ENCODE data around the gene POU4F1.

The POU4F1 gene

GRCh38 chr13:78606471-78607408, 3.4 kb upstream of the POU4F1 start:
- DNase-seq (ENCODE audit: low read depth) = no peak

GRCh38 chr13:78604782-78605611, 1.6 kb upstream of the POU4F1 start:
- no peak for DNase-seq (ENCODE audit: low read depth)

DNA sequence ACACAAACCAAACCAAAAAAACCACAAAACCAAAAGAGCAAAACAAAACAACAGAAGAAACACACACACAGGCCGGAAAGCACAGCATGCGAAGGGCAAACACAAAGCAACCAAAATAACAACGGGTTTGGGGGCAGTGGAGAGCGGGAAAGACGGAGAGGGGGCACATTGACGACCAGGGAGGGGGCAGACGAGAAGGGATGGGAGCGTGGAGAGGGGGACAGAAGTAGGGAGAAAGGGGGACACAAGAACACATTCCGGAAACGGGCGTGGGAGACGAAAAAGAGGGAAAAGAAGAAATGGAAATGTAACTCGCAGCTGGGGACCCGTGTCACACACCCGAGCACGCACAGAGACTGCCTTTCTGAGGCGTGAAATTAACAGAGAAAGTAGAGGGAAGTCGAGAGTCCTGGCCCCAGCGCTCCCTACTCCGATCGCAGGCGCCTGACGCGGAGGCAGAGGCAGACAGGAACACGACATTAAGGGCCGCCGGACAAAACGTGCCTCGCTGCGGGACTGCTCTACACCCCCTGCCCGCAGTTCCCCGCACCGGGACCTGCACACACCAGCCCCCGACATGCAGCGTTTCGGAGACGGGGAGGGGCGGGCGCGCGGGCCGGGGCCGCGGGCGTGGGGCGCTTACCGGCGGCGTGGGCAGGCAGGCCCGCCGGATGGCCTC, 652 bp downstream of the POU4F1 start:
- DNase-seq (ENCODE audit: low read depth) = no peak

- no peak for DNase-seq (ENCODE audit: low read depth)
Measured at GRCh38 chr13:78601874-78602560, 1.3 kb downstream of the POU4F1 start.

- DNase-seq (ENCODE audit: low read depth) = no peak
Measured at GRCh38 chr13:78601124-78601873, 2.1 kb downstream of the POU4F1 start.

- no peak for DNase-seq (ENCODE audit: low read depth)
Measured at GRCh38 chr13:78600280-78600883, 3.0 kb downstream of the POU4F1 start.

DNA sequence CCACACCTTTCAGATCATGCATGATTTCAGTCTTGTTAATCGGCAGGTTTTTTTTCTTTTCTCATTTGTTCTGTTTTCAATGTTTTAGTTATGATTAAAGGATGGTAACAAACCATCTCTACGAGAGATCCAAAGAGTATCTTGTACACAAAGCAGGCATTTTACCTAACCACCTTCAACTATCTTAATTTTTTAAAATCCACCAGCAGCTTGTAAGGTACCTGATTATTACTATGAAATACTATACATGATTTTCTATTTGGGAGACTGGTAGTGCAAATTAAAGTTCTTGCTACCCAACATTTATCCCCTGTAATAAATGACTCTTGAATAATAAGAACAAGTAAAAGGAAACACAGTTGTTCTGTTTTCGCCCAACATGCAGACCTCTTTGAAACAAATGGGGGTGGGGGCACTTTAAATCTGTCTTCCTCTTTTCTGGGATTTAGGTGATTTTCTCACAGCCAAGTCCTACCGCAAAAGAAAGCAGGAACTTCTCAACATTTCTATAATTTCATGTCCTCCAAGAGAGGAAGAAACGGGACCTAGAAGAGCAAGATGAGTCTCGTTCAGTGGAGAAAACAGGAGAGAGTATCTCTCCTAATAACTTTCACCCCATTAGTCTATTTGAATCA, 3.6 kb downstream of the POU4F1 start:
- DNase-seq (ENCODE audit: low read depth) = no peak

DNA sequence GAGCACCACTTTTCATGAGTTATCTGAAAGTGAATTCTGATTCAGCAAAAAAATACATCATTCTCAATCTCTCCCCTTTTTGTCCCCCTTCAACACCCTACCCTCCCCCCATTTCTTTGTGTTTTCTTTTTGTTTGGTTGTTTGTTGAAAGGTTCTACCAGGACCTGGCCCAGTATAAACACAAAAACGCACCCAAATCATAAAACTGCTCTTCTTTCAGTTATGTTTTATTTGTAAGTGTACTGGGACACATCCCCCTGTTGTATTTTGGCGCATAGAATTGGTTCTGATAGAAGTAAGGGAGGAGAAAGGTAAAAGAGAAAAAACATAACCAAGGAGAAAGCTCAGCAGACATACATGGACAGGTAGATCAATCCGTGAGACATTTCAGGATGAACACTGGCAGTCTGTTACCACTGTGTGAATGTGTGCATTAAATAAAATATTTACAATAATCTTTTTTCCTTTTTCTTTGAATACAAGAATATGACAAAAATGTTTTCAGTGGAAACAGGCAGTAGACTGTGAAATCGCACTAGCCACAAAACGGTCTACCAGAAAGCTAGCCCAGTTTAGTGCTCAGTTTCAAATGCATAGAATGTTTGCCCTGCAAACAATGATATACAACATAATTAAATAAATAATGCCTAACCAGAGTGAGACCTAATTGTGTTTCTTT, 4.2 kb downstream of the POU4F1 start:
- no peak for DNase-seq (ENCODE audit: low read depth)

DNA sequence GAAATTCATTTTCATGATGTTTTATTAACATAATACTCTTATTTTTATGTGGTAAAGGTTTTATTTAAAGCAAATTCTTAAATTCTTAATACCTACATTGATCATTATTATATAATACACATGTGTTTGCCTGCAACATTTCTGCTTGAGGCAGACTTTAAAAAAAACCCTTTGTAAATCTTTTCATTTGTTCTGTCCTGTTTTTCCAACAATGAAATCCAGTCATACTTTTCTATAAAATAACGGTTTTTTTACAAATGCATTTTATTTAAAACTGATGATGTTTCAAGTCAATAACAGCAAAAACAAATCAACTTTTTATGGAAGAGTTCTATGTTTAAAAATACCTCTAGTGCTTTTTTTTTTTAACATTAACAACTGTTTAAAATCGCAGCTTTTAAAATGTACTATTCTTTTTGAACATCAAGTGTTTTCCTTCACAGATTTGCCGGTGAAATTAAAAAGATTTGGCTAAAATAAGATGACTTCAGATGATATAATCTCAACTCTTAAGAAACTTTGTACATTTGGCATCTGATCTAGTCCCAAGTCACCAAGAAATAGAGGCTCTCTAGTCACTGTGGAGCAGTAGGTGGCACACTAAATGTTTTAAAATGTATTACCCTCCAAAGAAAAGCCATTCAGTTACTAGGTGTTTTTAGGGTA, 5.1 kb downstream of the POU4F1 start:
- no peak for DNase-seq (ENCODE audit: low read depth)

DNA sequence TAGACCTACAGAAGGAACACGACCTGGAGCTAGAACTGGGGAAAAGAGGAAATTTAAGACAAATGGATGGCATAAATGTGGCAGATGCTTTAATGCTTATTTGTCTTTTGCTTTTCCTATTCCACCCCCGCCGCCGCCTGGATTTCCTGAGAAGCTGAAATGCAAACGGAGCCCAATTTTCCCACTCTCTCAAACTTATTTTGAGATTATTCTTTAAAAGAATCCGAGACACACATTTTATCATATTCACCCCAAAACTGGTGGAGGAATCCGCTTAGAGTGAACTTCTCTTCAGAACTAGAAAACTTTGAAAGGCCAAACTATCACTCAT, 5.8 kb downstream of the POU4F1 start:
- DNase-seq (ENCODE audit: low read depth) = no peak

GRCh38 chr13:78596736-78597601, 6.4 kb downstream of the POU4F1 start:
- no peak for DNase-seq (ENCODE audit: low read depth)

DNA sequence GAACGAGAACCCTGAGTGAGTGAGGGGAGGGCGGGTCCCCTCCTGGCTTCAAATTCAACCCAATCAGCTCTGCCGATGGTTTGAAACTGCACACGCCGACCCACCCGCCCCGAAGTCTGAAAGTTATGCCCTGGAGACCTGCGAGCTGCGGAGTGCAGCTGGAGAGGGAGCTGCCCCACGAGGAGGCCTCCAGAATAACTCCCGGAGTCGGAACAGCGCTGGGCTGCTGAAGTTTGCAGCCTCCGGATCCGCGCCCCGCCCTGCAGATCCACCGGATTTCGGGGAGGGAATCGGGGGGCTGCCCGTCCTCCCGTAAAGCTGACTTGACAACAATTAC, 7.0 kb downstream of the POU4F1 start:
- no peak for DNase-seq (ENCODE audit: low read depth)

- no peak for DNase-seq (ENCODE audit: low read depth)
Measured at GRCh38 chr13:78595495-78596398, 7.6 kb downstream of the POU4F1 start.

DNA sequence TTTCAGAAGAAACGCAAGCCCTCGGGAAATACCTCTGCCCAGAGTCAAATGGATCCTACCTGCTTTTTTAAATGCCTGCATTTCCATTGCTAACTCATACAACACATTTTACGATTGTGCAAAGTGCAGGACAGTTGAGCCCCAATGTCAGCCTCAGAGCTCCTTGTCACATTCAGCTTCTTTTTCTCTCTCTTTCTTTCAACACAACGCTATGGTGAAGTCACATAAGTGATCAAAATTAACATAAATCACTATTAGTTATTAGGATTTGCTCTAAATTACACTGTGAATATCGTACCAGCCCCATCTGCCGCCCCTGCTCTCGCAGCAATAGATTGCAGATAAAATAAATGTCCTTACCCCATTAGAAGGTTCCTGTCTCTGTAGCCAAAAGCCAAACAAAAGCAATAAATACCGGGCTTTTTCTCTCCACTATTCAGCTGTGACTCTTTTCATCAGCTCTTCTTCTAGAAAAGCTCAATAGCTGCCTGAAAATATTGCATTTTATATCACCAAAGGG, 8.8 kb downstream of the POU4F1 start:
- DNase-seq (ENCODE audit: low read depth) = no peak

- DNase-seq (ENCODE audit: low read depth) = no peak
Measured at GRCh38 chr13:78593652-78594455, 9.5 kb downstream of the POU4F1 start.

GRCh38 chr13:78593129-78593528, 10.2 kb downstream of the POU4F1 start:
- DNase-seq (ENCODE audit: low read depth) = no peak

Measured in GM04504 (cell line).